ENCODE data around the gene SLC22A23. TPM values are rescaled to one million over a fixed set of nuclear protein-coding genes. Genes with fewer than 3 reads are reported as not detected.

The SLC22A23 gene
- polyA plus RNA-seq, 1 donor (not counting 4 experiments of a cell fraction or from before 2014, with no cell fraction given): 4.3 TPM

- Histone ChIP-seq H3K79me2 (ENCODE audit: control insufficient read depth, insufficient read depth, low read length) (no peaks in the 10 kb centered on the region), H3K4me3 (ENCODE audit: control insufficient read depth in 2 of 3, extremely low read depth in 1 of 3, insufficient read depth in 2 of 3, low read depth in 1 of 3, low read length in 3 of 3) (no peak overlapping the region), H3K4me1 (ENCODE audit: control insufficient read depth, extremely low read depth, insufficient read depth, low read length) (no peaks in the 10 kb centered on the region), H3K9me1 (ENCODE audit: control insufficient read depth, extremely low read depth, insufficient read depth, low read length) (no peaks in the 10 kb centered on the region), H3K4me2 (ENCODE audit: control insufficient read depth, extremely low read depth, insufficient read depth, low read depth, low read length) (no peak overlapping the region), H3K27ac (ENCODE audit: control insufficient read depth, insufficient read depth, low read length) (no peak overlapping the region), H4K20me1 (ENCODE audit: control insufficient read depth, extremely low read depth, insufficient read depth, low read length) (no peaks in the 10 kb centered on the region), H3K27me3 (ENCODE audit: control insufficient read depth, extremely low read depth, insufficient read depth, low read length) (no peaks in the 10 kb centered on the region), H2AFZ (ENCODE audit: control insufficient read depth, low read length) (no peak overlapping the region), H3K9ac (ENCODE audit: control insufficient read depth, extremely low read depth, insufficient read depth, low read length) (no peak overlapping the region), H3K36me3 (ENCODE audit: control insufficient read depth in 2 of 2, extremely low read depth in 1 of 2, insufficient read depth in 2 of 2, low read length in 2 of 2) (peaks cover 0 to 2% of the 10 kb centered on the region in 2 experiments), H3K9me3 (ENCODE audit: control insufficient read depth, low read depth, low read length) (no peaks in the 10 kb centered on the region)
- DNase-seq (ENCODE audit: low read depth, low spot score) (no peak), FAIRE-seq (no peak)
- dilution Hi-C loops (cut with MboI; ENCODE audit: extremely low pct_ligation_motif_present, low sequenced_read_pairs): no loop called here
- no peak for TF ChIP-seq EZH2 (IDR thresholded peaks at IDR 0.05; ENCODE audit: low read length)
Observed at GRCh38 chr6:3304500-3305215, 152.2 kb downstream of the SLC22A23 start.

GRCh38 chr6:3303795-3304411 is 152.9 kb downstream of the SLC22A23 start:
- no peak for FAIRE-seq

More at GRCh38 chr6:3303795-3304411, 152.9 kb downstream of the SLC22A23 start:
- Histone ChIP-seq H3K36me3 (ENCODE audit: control insufficient read depth in 2 of 2, extremely low read depth in 1 of 2, insufficient read depth in 2 of 2, low read length in 2 of 2) (peaks cover 0 to 2% of the 10 kb centered on the region in 2 experiments), H3K9ac (ENCODE audit: control insufficient read depth, extremely low read depth, insufficient read depth, low read length) (no peak overlapping the region), H3K4me3 (ENCODE audit: control insufficient read depth in 2 of 3, extremely low read depth in 1 of 3, insufficient read depth in 2 of 3, low read depth in 1 of 3, low read length in 3 of 3) (no peak overlapping the region), H3K9me1 (ENCODE audit: control insufficient read depth, extremely low read depth, insufficient read depth, low read length) (no peaks in the 10 kb centered on the region), H3K79me2 (ENCODE audit: control insufficient read depth, insufficient read depth, low read length) (no peaks in the 10 kb centered on the region), H3K27ac (ENCODE audit: control insufficient read depth, insufficient read depth, low read length) (no peak overlapping the region), H3K27me3 (ENCODE audit: control insufficient read depth, extremely low read depth, insufficient read depth, low read length) (no peaks in the 10 kb centered on the region), H4K20me1 (ENCODE audit: control insufficient read depth, extremely low read depth, insufficient read depth, low read length) (no peaks in the 10 kb centered on the region), H3K4me1 (ENCODE audit: control insufficient read depth, extremely low read depth, insufficient read depth, low read length) (no peaks in the 10 kb centered on the region), H3K9me3 (ENCODE audit: control insufficient read depth, low read depth, low read length) (no peaks in the 10 kb centered on the region), H2AFZ (ENCODE audit: control insufficient read depth, low read length) (no peak overlapping the region), H3K4me2 (ENCODE audit: control insufficient read depth, extremely low read depth, insufficient read depth, low read depth, low read length) (no peak overlapping the region)
- dilution Hi-C loops (cut with MboI; ENCODE audit: extremely low pct_ligation_motif_present, low sequenced_read_pairs): no loop called here
- TF ChIP-seq EZH2 (IDR thresholded peaks at IDR 0.05; ENCODE audit: low read length) (no peak), CTCF (optimal IDR thresholded peaks at IDR 0.05 in 1 of 3, IDR thresholded peaks at IDR 0.05 in 1 of 3, conservative IDR thresholded peaks at IDR 0.05 in 1 of 3; ENCODE audit: extremely low read depth in 1 of 3, insufficient read depth in 2 of 3, low read length in 3 of 3) (no peak)
- DNase-seq (ENCODE audit: low read depth, low spot score): no peak

All from keratinocyte (primary cell).